Fibroblast of lung (primary cell): ENCODE measurements around the gene CPT1C.
"Not testable (repeated sequence)": the region's sequence is repeated elsewhere in the genome, so short reads cannot be mapped to it uniquely, and the experiment has no call there.

Experiments
- EZH2 ChIP-seq: IDR thresholded peaks from 2 replicates; pipeline ENCODE4 v1.5.1; 2012; ENCODE audit warnings: low read length, control low read depth, mild to moderate bottlenecking; ENCODE audit errors: missing control alignments
- TF ChIP-seq, protein P1 (sequence below), 2 donors: IDR thresholded peaks in 1 of 2; conservative IDR thresholded peaks in 1 of 2; 1 replicate in 1 of 2; 2 replicates in 1 of 2; pipeline ENCODE4 v1.5.1; 2011 to 2012; ENCODE audit warnings: low read length in 2 of 2, control low read depth in 1 of 2, inconsistent platforms in 1 of 2, low read depth in 1 of 2, mild to moderate bottlenecking in 1 of 2

DNA sequence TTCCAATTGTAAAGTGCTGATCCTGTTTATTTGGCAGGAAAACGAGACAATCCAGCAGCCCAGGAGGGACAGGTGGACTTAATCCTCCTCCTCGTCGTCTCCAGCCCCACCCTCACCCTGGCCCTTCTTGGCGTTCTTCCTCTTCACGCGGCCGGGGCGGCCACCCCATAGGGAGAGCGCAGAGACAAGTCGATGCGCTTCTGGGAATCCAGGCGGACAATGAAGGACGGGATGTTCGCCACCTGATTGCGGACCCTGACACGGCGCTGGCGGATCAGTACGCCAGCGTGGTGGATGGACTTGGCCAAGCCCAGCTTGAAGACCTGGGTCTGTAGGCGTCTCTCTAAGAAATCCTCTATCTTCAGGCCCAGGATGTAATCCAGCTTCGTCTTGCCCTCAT lies 28.5 kb downstream of the CPT1C start:
- TF ChIP-seq, protein P1, sequence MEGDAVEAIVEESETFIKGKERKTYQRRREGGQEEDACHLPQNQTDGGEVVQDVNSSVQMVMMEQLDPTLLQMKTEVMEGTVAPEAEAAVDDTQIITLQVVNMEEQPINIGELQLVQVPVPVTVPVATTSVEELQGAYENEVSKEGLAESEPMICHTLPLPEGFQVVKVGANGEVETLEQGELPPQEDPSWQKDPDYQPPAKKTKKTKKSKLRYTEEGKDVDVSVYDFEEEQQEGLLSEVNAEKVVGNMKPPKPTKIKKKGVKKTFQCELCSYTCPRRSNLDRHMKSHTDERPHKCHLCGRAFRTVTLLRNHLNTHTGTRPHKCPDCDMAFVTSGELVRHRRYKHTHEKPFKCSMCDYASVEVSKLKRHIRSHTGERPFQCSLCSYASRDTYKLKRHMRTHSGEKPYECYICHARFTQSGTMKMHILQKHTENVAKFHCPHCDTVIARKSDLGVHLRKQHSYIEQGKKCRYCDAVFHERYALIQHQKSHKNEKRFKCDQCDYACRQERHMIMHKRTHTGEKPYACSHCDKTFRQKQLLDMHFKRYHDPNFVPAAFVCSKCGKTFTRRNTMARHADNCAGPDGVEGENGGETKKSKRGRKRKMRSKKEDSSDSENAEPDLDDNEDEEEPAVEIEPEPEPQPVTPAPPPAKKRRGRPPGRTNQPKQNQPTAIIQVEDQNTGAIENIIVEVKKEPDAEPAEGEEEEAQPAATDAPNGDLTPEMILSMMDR (conservative IDR thresholded peaks at IDR 0.05 in 1 of 2, IDR thresholded peaks at IDR 0.05 in 1 of 2; ENCODE audit: low read depth in 1 of 2, low read length in 2 of 2), result not testable (repeated sequence)
- not testable (repeated sequence) for TF ChIP-seq EZH2
